Hepatocyte (in vitro differentiated cells): ENCODE results near the gene ZFYVE9.

Experiments used
- CTCF ChIP-seq: fragments of 200-600 bp; sonication (generic); IDR thresholded peaks from 2 replicates; pipeline ENCODE4 v1.5.1; 2016; ENCODE audit warnings: antibody characterized with exemption, mild to moderate bottlenecking; ENCODE audit not compliant: poor library complexity
- EZH2 ChIP-seq: fragments of 200-600 bp; sonication (generic); IDR thresholded peaks from 2 replicates; pipeline ENCODE4 v1.6.1; 2016; ENCODE audit warnings: antibody characterized with exemption, mild to moderate bottlenecking, borderline replicate concordance
- EZH2phosphoT487 ChIP-seq: fragments of 200-600 bp; sonication (generic); IDR thresholded peaks from one replicate; pipeline ENCODE4 v1.6.1; 2018; ENCODE audit warnings: antibody characterized with exemption, mild to moderate bottlenecking, low read depth, moderate library complexity; ENCODE audit not compliant: unreplicated experiment, severe bottlenecking

GRCh38 chr1:52355436-52355835 is 213.5 kb downstream of the ZFYVE9 start:
- no peak for TF ChIP-seq CTCF
- no peak for TF ChIP-seq EZH2phosphoT487
- TF ChIP-seq EZH2: no peak
